Activated CD4-positive, alpha-beta T cell treated with anti-CD3 and anti-CD28 coated beads for 24 hours (primary cell): Measurements from ENCODE around the gene NRXN3.

Experiments
- DNase-seq, 2 donors: peaks; one replicate each; pipeline ENCODE4 v3.0.0-alpha.2; 2020; ENCODE audit warnings: low read depth in 2 of 2

The NRXN3 gene

GRCh38 chr14:79278798-79279644 is 1108.8 kb downstream of the NRXN3 start:
- no peak for DNase-seq

- no peak for DNase-seq
Observed at GRCh38 chr14:79279645-79280597, 1109.7 kb downstream of the NRXN3 start.

- DNase-seq, result no peak
Observed at GRCh38 chr14:79281244-79282152, 1111.3 kb downstream of the NRXN3 start.

- no peak for DNase-seq
Observed at GRCh38 chr14:79284621-79285020, 1114.4 kb downstream of the NRXN3 start.

- DNase-seq, result no peak
Observed at GRCh38 chr14:79285263-79285662, 1115.1 kb downstream of the NRXN3 start.

GRCh38 chr14:79287976-79288375 is 1117.8 kb downstream of the NRXN3 start:
- no peak for DNase-seq

GRCh38 chr14:79293482-79294177 is 1123.5 kb downstream of the NRXN3 start:
- no peak for DNase-seq

GRCh38 chr14:79294499-79294898 is 1124.3 kb downstream of the NRXN3 start:
- no peak for DNase-seq

GRCh38 chr14:79295385-79295784 is 1125.2 kb downstream of the NRXN3 start:
- DNase-seq, result no peak

GRCh38 chr14:79298373-79298772 is 1128.2 kb downstream of the NRXN3 start:
- DNase-seq, result no peak

GRCh38 chr14:79299162-79299561 is 1129.0 kb downstream of the NRXN3 start:
- DNase-seq, result no peak

- no peak for DNase-seq
Observed at GRCh38 chr14:79304279-79304678, 1134.1 kb downstream of the NRXN3 start.

GRCh38 chr14:79306546-79306945 is 1136.4 kb downstream of the NRXN3 start:
- no peak for DNase-seq

- no peak for DNase-seq
Observed at GRCh38 chr14:79318371-79318770, 1148.2 kb downstream of the NRXN3 start.

- DNase-seq, result no peak
Observed at GRCh38 chr14:79320561-79320960, 1150.4 kb downstream of the NRXN3 start.

- DNase-seq, result no peak
Observed at GRCh38 chr14:79321070-79321469, 1150.9 kb downstream of the NRXN3 start.

- no peak for DNase-seq
Observed at GRCh38 chr14:79325071-79325470, 1154.9 kb downstream of the NRXN3 start.

- DNase-seq, result no peak
Observed at GRCh38 chr14:79325557-79325956, 1155.4 kb downstream of the NRXN3 start.

- DNase-seq, result no peak
Observed at GRCh38 chr14:79328863-79329262, 1158.7 kb downstream of the NRXN3 start.

GRCh38 chr14:79331830-79332229 is 1161.7 kb downstream of the NRXN3 start:
- DNase-seq, result no peak
